GM23338 (cell line): ENCODE data around the gene EVI5.

Source experiments
- CREB1 ChIP-seq: fragments of 250-450 bp; sonication (Bioruptor Pico); IDR thresholded peaks from 2 replicates; pipeline ENCODE4 v1.5.0; 2020; ENCODE audit warnings: low read depth, mild to moderate bottlenecking, moderate library complexity
- EZH2 ChIP-seq: fragments of 200-600 bp; sonication (generic); IDR thresholded peaks from one replicate; pipeline ENCODE4 v1.8.0; 2017; ENCODE audit warnings: antibody characterized with exemption, mild to moderate bottlenecking, low read depth; ENCODE audit not compliant: unreplicated experiment
- EZH2phosphoT487 ChIP-seq: fragments of 200-600 bp; sonication (generic); IDR thresholded peaks from one replicate; pipeline ENCODE4 v1.8.1; 2018; ENCODE audit warnings: antibody characterized with exemption; ENCODE audit not compliant: unreplicated experiment
- JUNB ChIP-seq: IDR thresholded peaks from one replicate; pipeline ENCODE4 v1.6.1; 2016; ENCODE audit warnings: antibody characterized with exemption; ENCODE audit not compliant: unreplicated experiment
- NANOG ChIP-seq: IDR thresholded peaks from 2 replicates; pipeline ENCODE4 v1.6.1; 2016; ENCODE audit warnings: antibody characterized with exemption, borderline replicate concordance
- POLR2AphosphoS5 ChIP-seq: IDR thresholded peaks from 2 replicates; pipeline ENCODE4 v1.6.1; 2016; ENCODE audit warnings: antibody characterized with exemption, low read depth
- STAT1 ChIP-seq: IDR thresholded peaks from one replicate; pipeline ENCODE4 v1.6.1; 2016; ENCODE audit warnings: antibody characterized with exemption; ENCODE audit not compliant: unreplicated experiment
- ZNF331 ChIP-seq: fragments of 250-450 bp; sonication (Bioruptor Pico); IDR thresholded peaks from 2 replicates; pipeline ENCODE4 v1.5.0; 2020; ENCODE audit warnings: low read depth, mild to moderate bottlenecking, moderate library complexity
- TF ChIP-seq, protein P1 (sequence below): IDR thresholded peaks from one replicate; pipeline ENCODE4 v1.6.1; 2018; ENCODE audit warnings: antibody characterized with exemption; ENCODE audit not compliant: unreplicated experiment
- TF ChIP-seq, protein P2 (sequence below), 2 experiments: fragments of 200-600 bp in 1 of 2; sonication (generic) in 1 of 2; conservative IDR thresholded peaks; 2 replicates each; pipeline versions ENCODE4 v1.5.1 to v1.6.1; 2016 to 2017; ENCODE audit warnings: antibody characterized with exemption in 2 of 2, low read depth in 2 of 2, mild to moderate bottlenecking in 2 of 2, moderate library complexity in 1 of 2
- TF ChIP-seq, protein P3 (sequence below): fragments of 250-450 bp; sonication (Bioruptor Pico); IDR thresholded peaks from 2 replicates; pipeline ENCODE4 v1.5.0; 2020; ENCODE audit warnings: mild to moderate bottlenecking, moderate library complexity
- TF ChIP-seq, protein P4 (sequence below): IDR thresholded peaks from 2 replicates; pipeline ENCODE4 v1.6.1; 2016; ENCODE audit warnings: antibody characterized with exemption

DNA sequence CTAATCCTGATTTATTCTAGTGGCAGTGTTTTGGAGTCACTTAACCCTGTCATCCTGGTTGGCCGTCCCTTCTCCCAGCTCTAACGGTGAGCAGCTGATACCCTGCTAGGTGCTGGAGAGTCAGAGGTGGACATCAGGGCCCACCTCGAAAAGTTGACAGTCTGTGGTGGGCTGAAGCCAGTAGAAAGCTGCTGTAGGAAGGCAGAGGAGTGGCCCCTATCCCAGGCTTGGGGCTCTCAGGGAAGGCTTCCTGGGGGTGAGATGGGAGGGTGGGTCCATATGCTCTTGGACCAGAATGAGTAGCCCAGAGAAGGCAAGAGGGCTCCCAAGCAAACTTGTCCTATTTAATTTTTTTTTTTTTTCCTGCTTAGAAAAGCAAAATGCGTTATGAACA, 46.5 kb upstream of the EVI5 start:
- TF ChIP-seq, protein P1, sequence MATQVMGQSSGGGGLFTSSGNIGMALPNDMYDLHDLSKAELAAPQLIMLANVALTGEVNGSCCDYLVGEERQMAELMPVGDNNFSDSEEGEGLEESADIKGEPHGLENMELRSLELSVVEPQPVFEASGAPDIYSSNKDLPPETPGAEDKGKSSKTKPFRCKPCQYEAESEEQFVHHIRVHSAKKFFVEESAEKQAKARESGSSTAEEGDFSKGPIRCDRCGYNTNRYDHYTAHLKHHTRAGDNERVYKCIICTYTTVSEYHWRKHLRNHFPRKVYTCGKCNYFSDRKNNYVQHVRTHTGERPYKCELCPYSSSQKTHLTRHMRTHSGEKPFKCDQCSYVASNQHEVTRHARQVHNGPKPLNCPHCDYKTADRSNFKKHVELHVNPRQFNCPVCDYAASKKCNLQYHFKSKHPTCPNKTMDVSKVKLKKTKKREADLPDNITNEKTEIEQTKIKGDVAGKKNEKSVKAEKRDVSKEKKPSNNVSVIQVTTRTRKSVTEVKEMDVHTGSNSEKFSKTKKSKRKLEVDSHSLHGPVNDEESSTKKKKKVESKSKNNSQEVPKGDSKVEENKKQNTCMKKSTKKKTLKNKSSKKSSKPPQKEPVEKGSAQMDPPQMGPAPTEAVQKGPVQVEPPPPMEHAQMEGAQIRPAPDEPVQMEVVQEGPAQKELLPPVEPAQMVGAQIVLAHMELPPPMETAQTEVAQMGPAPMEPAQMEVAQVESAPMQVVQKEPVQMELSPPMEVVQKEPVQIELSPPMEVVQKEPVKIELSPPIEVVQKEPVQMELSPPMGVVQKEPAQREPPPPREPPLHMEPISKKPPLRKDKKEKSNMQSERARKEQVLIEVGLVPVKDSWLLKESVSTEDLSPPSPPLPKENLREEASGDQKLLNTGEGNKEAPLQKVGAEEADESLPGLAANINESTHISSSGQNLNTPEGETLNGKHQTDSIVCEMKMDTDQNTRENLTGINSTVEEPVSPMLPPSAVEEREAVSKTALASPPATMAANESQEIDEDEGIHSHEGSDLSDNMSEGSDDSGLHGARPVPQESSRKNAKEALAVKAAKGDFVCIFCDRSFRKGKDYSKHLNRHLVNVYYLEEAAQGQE, result no peak
- TF ChIP-seq JUNB (no peak), POLR2AphosphoS5 (no peak), EZH2 (no peak), ZNF331 (no peak), CREB1 (CRISPR knock-in tag) (no peak), EZH2phosphoT487 (no peak), NANOG (no peak), STAT1 (no peak)
- TF ChIP-seq, protein P2, sequence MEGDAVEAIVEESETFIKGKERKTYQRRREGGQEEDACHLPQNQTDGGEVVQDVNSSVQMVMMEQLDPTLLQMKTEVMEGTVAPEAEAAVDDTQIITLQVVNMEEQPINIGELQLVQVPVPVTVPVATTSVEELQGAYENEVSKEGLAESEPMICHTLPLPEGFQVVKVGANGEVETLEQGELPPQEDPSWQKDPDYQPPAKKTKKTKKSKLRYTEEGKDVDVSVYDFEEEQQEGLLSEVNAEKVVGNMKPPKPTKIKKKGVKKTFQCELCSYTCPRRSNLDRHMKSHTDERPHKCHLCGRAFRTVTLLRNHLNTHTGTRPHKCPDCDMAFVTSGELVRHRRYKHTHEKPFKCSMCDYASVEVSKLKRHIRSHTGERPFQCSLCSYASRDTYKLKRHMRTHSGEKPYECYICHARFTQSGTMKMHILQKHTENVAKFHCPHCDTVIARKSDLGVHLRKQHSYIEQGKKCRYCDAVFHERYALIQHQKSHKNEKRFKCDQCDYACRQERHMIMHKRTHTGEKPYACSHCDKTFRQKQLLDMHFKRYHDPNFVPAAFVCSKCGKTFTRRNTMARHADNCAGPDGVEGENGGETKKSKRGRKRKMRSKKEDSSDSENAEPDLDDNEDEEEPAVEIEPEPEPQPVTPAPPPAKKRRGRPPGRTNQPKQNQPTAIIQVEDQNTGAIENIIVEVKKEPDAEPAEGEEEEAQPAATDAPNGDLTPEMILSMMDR (conservative IDR thresholded peaks at IDR 0.05; ENCODE audit: low read depth in 2 of 2), result no peak
- TF ChIP-seq, protein P3, sequence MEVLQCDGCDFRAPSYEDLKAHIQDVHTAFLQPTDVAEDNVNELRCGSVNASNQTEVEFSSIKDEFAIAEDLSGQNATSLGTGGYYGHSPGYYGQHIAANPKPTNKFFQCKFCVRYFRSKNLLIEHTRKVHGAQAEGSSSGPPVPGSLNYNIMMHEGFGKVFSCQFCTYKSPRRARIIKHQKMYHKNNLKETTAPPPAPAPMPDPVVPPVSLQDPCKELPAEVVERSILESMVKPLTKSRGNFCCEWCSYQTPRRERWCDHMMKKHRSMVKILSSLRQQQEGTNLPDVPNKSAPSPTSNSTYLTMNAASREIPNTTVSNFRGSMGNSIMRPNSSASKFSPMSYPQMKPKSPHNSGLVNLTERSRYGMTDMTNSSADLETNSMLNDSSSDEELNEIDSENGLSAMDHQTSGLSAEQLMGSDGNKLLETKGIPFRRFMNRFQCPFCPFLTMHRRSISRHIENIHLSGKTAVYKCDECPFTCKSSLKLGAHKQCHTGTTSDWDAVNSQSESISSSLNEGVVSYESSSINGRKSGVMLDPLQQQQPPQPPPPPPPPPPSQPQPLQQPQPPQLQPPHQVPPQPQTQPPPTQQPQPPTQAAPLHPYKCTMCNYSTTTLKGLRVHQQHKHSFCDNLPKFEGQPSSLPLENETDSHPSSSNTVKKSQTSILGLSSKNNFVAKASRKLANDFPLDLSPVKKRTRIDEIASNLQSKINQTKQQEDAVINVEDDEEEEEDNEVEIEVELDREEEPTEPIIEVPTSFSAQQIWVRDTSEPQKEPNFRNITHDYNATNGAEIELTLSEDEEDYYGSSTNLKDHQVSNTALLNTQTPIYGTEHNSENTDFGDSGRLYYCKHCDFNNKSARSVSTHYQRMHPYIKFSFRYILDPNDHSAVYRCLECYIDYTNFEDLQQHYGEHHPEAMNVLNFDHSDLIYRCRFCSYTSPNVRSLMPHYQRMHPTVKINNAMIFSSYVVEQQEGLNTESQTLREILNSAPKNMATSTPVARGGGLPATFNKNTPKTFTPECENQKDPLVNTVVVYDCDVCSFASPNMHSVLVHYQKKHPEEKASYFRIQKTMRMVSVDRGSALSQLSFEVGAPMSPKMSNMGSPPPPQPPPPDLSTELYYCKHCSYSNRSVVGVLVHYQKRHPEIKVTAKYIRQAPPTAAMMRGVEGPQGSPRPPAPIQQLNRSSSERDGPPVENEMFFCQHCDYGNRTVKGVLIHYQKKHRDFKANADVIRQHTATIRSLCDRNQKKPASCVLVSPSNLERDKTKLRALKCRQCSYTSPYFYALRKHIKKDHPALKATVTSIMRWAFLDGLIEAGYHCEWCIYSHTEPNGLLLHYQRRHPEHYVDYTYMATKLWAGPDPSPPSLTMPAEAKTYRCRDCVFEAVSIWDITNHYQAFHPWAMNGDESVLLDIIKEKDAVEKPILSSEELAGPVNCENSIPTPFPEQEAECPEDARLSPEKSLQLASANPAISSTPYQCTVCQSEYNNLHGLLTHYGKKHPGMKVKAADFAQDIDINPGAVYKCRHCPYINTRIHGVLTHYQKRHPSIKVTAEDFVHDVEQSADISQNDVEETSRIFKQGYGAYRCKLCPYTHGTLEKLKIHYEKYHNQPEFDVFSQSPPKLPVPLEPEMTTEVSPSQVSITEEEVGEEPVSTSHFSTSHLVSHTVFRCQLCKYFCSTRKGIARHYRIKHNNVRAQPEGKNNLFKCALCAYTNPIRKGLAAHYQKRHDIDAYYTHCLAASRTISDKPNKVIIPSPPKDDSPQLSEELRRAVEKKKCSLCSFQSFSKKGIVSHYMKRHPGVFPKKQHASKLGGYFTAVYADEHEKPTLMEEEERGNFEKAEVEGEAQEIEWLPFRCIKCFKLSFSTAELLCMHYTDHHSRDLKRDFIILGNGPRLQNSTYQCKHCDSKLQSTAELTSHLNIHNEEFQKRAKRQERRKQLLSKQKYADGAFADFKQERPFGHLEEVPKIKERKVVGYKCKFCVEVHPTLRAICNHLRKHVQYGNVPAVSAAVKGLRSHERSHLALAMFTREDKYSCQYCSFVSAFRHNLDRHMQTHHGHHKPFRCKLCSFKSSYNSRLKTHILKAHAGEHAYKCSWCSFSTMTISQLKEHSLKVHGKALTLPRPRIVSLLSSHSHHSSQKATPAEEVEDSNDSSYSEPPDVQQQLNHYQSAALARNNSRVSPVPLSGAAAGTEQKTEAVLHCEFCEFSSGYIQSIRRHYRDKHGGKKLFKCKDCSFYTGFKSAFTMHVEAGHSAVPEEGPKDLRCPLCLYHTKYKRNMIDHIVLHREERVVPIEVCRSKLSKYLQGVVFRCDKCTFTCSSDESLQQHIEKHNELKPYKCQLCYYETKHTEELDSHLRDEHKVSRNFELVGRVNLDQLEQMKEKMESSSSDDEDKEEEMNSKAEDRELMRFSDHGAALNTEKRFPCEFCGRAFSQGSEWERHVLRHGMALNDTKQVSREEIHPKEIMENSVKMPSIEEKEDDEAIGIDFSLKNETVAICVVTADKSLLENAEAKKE (CRISPR knock-in tag), result no peak
- TF ChIP-seq, protein P4, sequence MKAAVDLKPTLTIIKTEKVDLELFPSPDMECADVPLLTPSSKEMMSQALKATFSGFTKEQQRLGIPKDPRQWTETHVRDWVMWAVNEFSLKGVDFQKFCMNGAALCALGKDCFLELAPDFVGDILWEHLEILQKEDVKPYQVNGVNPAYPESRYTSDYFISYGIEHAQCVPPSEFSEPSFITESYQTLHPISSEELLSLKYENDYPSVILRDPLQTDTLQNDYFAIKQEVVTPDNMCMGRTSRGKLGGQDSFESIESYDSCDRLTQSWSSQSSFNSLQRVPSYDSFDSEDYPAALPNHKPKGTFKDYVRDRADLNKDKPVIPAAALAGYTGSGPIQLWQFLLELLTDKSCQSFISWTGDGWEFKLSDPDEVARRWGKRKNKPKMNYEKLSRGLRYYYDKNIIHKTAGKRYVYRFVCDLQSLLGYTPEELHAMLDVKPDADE, result no peak
